Fibroblast of lung (primary cell): ENCODE data around the gene BCL2.

Experiments
- CTCF ChIP-seq, 2 donors: IDR thresholded peaks in 1 of 2; conservative IDR thresholded peaks in 1 of 2; 1 replicate in 1 of 2; 2 replicates in 1 of 2; pipeline ENCODE4 v1.5.1; 2011 to 2012; ENCODE audit warnings: low read length in 2 of 2, control low read depth in 1 of 2, inconsistent platforms in 1 of 2, low read depth in 1 of 2, mild to moderate bottlenecking in 1 of 2
- EZH2 ChIP-seq: IDR thresholded peaks from 2 replicates; pipeline ENCODE4 v1.5.1; 2012; ENCODE audit warnings: low read length, control low read depth, mild to moderate bottlenecking; ENCODE audit errors: missing control alignments

GRCh38 chr18:63192885-63193349 is 126.7 kb downstream of the BCL2 start:
- TF ChIP-seq CTCF (conservative IDR thresholded peaks at IDR 0.05 in 1 of 2, IDR thresholded peaks at IDR 0.05 in 1 of 2; ENCODE audit: low read depth in 1 of 2, low read length in 2 of 2) (no peak), EZH2 (no peak)
